IMR-90 (cell line): ENCODE measurements around the gene NARS2. TPM values are rescaled to one million over a fixed set of nuclear protein-coding genes. Genes with fewer than 3 reads are reported as not detected.

Experiments
- ATAC-seq: fragments of 200-7000 bp; cut with Tn5 transposase; 2 replicates; pipeline ENCODE4 v1.9.1; 2020; ENCODE audit warnings: low read depth, mild to moderate bottlenecking, moderate library complexity
- BruUV-seq: library from RNA; stranded (reverse); fragments of 400-500 nt; replicated peaks from 2 replicates; lab custom pipeline; 2021; lab: Mats Ljungman, UMichigan
- CTCF ChIA-PET: fragments of 300-600 bp; formaldehyde crosslinking; extraction: SDS; loops from one replicate; lab custom pipeline; 2021; ENCODE audit warnings: antibody characterized with exemption; lab: Yijun Ruan, JAX
- POLR2A ChIA-PET: fragments of 300-600 bp; sonication (Branson Sonifier 250); formaldehyde crosslinking; loops from one replicate; lab custom pipeline; 2022; ENCODE audit warnings: antibody characterized with exemption; ENCODE audit not compliant: unreplicated experiment; lab: Charles Lee
- DNase-seq: peaks from one replicate; pipeline ENCODE4 v3.0.0; 2013
- H2AFZ ChIP-seq: replicated peaks from 2 replicates; pipeline ENCODE3; 2013; ENCODE audit warnings: low read length, mild to moderate bottlenecking; ENCODE audit not compliant: poor library complexity
- H2AK5ac ChIP-seq: 2 replicates; pipeline ENCODE4 v1.6.1; 2013; ENCODE audit warnings: low read depth, low read length, inconsistent platforms
- H2AK9ac ChIP-seq: replicated peaks from 2 replicates; pipeline ENCODE3; 2013; ENCODE audit warnings: mild to moderate bottlenecking, low read depth, low read length, moderate library complexity; ENCODE audit not compliant: poor library complexity
- H2BK120ac ChIP-seq: 2 replicates; pipeline ENCODE4 v1.6.1; 2013; ENCODE audit warnings: low read depth, low read length, inconsistent platforms
- H2BK15ac ChIP-seq: 3 replicates; pipeline ENCODE4 v1.6.1; 2013; ENCODE audit warnings: low read depth, low read length, inconsistent platforms
- H2BK20ac ChIP-seq: 2 replicates; pipeline ENCODE4 v1.6.1; 2013; ENCODE audit warnings: low read depth, mild to moderate bottlenecking, inconsistent platforms, low read length, moderate library complexity
- H2BK5ac ChIP-seq: 2 replicates; pipeline ENCODE4 v1.6.1; 2013; ENCODE audit warnings: mild to moderate bottlenecking, low read depth, low read length, inconsistent platforms; ENCODE audit not compliant: poor library complexity, severe bottlenecking
- H3K14ac ChIP-seq: replicated peaks from 2 replicates; pipeline ENCODE4 v1.6.1; 2013; ENCODE audit warnings: low read depth, low read length, inconsistent platforms
- H3K18ac ChIP-seq: 2 replicates; pipeline ENCODE4 v1.6.1; 2013; ENCODE audit warnings: low read depth, low read length, control low read depth
- H3K23ac ChIP-seq: 2 replicates; pipeline ENCODE4 v1.6.1; 2013; ENCODE audit warnings: low read depth, low read length, inconsistent platforms
- H3K27ac ChIP-seq: 2 replicates; pipeline ENCODE4 v1.5.1; 2013; ENCODE audit warnings: mild to moderate bottlenecking, control low read depth, low read length; ENCODE audit not compliant: insufficient read depth
- H3K27me3 ChIP-seq: 2 replicates; pipeline ENCODE4 v1.6.1; 2013; ENCODE audit warnings: low read length; ENCODE audit not compliant: control insufficient read depth, insufficient read depth
- H3K36me3 ChIP-seq: 2 replicates; pipeline ENCODE4 v1.6.1; 2013; ENCODE audit warnings: low read length, mixed read lengths; ENCODE audit not compliant: control insufficient read depth, insufficient read depth
- H3K4ac ChIP-seq: 2 replicates; pipeline ENCODE4 v1.6.1; 2013; ENCODE audit warnings: low read depth, low read length, inconsistent platforms
- H3K4me1 ChIP-seq: 2 replicates; pipeline ENCODE4 v1.6.1; 2013; ENCODE audit warnings: low read length, mixed read lengths; ENCODE audit not compliant: control insufficient read depth, insufficient read depth
- H3K4me2 ChIP-seq: 2 replicates; pipeline ENCODE4 v1.6.1; 2013; ENCODE audit warnings: low read depth, mild to moderate bottlenecking, control low read depth, low read length, moderate library complexity
- H3K4me3 ChIP-seq: 2 replicates; pipeline ENCODE4 v1.5.1; 2013; ENCODE audit warnings: low read depth, mild to moderate bottlenecking, control low read depth, low read length, moderate library complexity; ENCODE audit not compliant: insufficient read depth
- H3K56ac ChIP-seq: 2 replicates; pipeline ENCODE4 v1.6.1; 2013; ENCODE audit warnings: low read length, inconsistent platforms; ENCODE audit not compliant: insufficient read depth; ENCODE audit errors: extremely low read depth
- H3K79me1 ChIP-seq, 2 experiments: 2 replicates each; pipeline ENCODE4 v1.6.1; 2013; ENCODE audit warnings: low read length in 2 of 2, inconsistent platforms in 1 of 2, low read depth in 1 of 2
- H3K9ac ChIP-seq: 2 replicates; pipeline ENCODE4 v1.6.1; 2013; ENCODE audit warnings: low read depth, low read length, control low read depth
- H3K9me1 ChIP-seq: 2 replicates; pipeline ENCODE4 v1.6.1; 2013; ENCODE audit warnings: low read length, inconsistent platforms; ENCODE audit not compliant: insufficient read depth
- H3K9me3 ChIP-seq: 2 replicates; pipeline ENCODE4 v1.6.1; 2013; ENCODE audit warnings: low read length; ENCODE audit not compliant: control insufficient read depth, insufficient read depth
- H4K20me1 ChIP-seq: 2 replicates; pipeline ENCODE4 v1.6.1; 2013; ENCODE audit warnings: low read length, inconsistent platforms; ENCODE audit not compliant: insufficient read depth
- H4K5ac ChIP-seq: 2 replicates; pipeline ENCODE4 v1.6.1; 2013; ENCODE audit warnings: mild to moderate bottlenecking, low read depth, low read length, control low read depth
- H4K8ac ChIP-seq, 2 experiments: 2 replicates each; pipeline ENCODE4 v1.6.1; 2013; ENCODE audit warnings: low read depth in 2 of 2, low read length in 2 of 2, control low read depth in 1 of 2, inconsistent platforms in 1 of 2
- H4K91ac ChIP-seq: 2 replicates; pipeline ENCODE4 v1.6.1; 2013; ENCODE audit warnings: low read depth, low read length, inconsistent platforms; ENCODE audit not compliant: insufficient read depth
- ELK1 ChIP-seq: fragments of 150-350 bp; IDR thresholded peaks from 2 replicates; pipeline ENCODE4 v1.6.1; 2016; ENCODE audit warnings: low read depth, mild to moderate bottlenecking, low read length, moderate library complexity, borderline replicate concordance
- MAFK ChIP-seq: IDR thresholded peaks from 2 replicates; pipeline ENCODE4 v1.6.1; 2012; ENCODE audit warnings: low read depth, low read length, improper control_type of control experiment
- MAZ ChIP-seq: IDR thresholded peaks from 2 replicates; pipeline ENCODE4 v1.6.1; 2012; ENCODE audit warnings: low read depth, mild to moderate bottlenecking, low read length, improper control_type of control experiment, moderate library complexity, borderline replicate concordance
- POLR2A ChIP-seq: IDR thresholded peaks from 2 replicates; pipeline ENCODE4 v1.6.1; 2012; ENCODE audit warnings: mild to moderate bottlenecking, low read depth, low read length
- RCOR1 ChIP-seq: IDR thresholded peaks from 2 replicates; pipeline ENCODE4 v1.6.1; 2012; ENCODE audit warnings: mild to moderate bottlenecking, low read length, improper control_type of control experiment; ENCODE audit not compliant: insufficient replicate concordance
- SMC3 ChIP-seq: fragments of 150-350 bp; IDR thresholded peaks from 2 replicates; pipeline ENCODE4 v1.6.1; 2016; ENCODE audit warnings: low read depth, mild to moderate bottlenecking, antibody characterized with exemption, low read length, moderate library complexity
- WGBS, 2 experiments: methylation state at CpG; one replicate each; pipeline versions ENCODE4 v1.1.5 to v1.1.7; 2013; ENCODE audit warnings: missing lambda C conversion rate in 2 of 2; ENCODE audit not compliant: insufficient read length in 1 of 2; ENCODE audit errors: extremely low coverage in 2 of 2; 5-methylcytosine and 5-hydroxymethylcytosine counted together
- dilution Hi-C: fragments of 300-500 bp; cut with HindIII; formaldehyde crosslinking; loops from one replicate; pipeline ENCODE4 v1.14.3; 2018; ENCODE audit warnings: low sequenced_read_pairs; ENCODE audit not compliant: unreplicated experiment
- in situ Hi-C: fragments of 300-500 bp; cut with MboI; formaldehyde crosslinking; loops from 3 replicates; pipeline ENCODE4 v1.14.3; 2019; ENCODE audit warnings: low sequenced_read_pairs, inconsistent platforms, mixed read lengths
- intact Hi-C: fragments of 100-400 bp; cut with micrococcal nuclease; formaldehyde crosslinking; loops from 2 replicates; pipeline ENCODE4 v1.10.0; 2022
- polyA plus RNA-seq, 3 experiments: library from polyadenylated mRNA; depleted of rRNA; stranded (reverse); fragments of >200 nt; gene quantifications; 2 replicates each; pipeline ENCODE4 v1.2.3, GENCODE V29; 2012; ENCODE audit warnings: low replicate concordance in 1 of 3
- total RNA-seq: library from RNA; depleted of rRNA; stranded (reverse); fragments of >200 nt; gene quantifications from 2 replicates; pipeline ENCODE4 v1.2.3, GENCODE V29; 2012

NARS2 gene
- total and polyA plus RNA-seq, 2 of the 4 experiments (the other 2 are of a cell fraction) = 8.0 to 15.8 TPM

DNA sequence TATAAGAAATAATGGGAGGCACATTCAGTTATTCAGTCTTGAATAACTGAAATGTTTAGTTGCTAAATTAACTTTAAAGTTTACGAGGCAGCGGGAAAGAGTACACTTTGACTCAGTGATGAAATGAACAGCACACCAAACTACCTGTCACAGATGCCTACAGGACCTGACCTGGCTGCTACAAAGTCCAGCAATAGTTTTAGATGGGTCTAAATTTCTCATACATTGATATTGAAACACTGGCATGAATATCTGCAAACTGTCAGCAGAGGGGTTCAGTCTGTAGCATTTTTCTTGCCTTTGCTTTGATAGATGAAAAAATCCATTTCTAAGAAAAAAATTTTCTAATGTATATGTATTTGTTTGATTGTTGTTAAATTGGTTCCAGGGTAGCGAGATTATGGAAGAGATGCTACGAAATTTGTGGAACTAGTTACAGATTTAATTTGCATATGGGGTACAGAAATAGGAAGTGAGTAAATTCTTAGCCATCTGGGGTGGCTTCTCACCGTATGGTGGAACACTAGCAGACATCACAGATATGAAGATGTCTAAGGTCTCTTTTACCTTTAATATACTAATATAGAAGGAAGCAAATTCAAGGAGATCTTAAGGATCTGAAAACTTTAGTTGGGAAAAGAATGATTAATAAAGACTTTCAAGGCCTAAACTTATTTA is 136.2 kb downstream of the NARS2 start:
- in situ Hi-C loops = no loop called here
- ATAC-seq (no peak), DNase-seq (no peak)
- H3K4me1 ChIP-seq = 0 out of 2 replicates have a peak, but pooled peaks cover 2% of the 10 kb centered on the region
- no peak overlapping the region for H3K4me3 ChIP-seq
- no peak overlapping the region for H4K91ac ChIP-seq
- dilution Hi-C loops = no loop called here
- intact Hi-C loops = no loop called here
- no peak overlapping the region for H3K14ac ChIP-seq
- no peak for TF ChIP-seq RCOR1
- no peak for TF ChIP-seq SMC3
- TF ChIP-seq ELK1 = no peak
- no peak for TF ChIP-seq POLR2A
- no peak for TF ChIP-seq MAFK
- TF ChIP-seq MAZ = no peak
- no peak overlapping the region for H3K9ac ChIP-seq
- H3K79me1 ChIP-seq = no peaks in the 10 kb centered on the region
- no peaks in the 10 kb centered on the region for H4K20me1 ChIP-seq
- H4K8ac ChIP-seq = no peak overlapping the region
- no peak overlapping the region for H2AFZ ChIP-seq
- no peak overlapping the region for H2AK9ac ChIP-seq
- no peak overlapping the region for H3K23ac ChIP-seq
- no peak overlapping the region for H2BK120ac ChIP-seq
- H3K9me1 ChIP-seq = no peaks in the 10 kb centered on the region
- no peak overlapping the region for H3K56ac ChIP-seq
- H3K4me2 ChIP-seq = no peak overlapping the region
- WGBS, 2 experiments = 100% methylated on average over 1 to 2 of the region's 5 CpGs
- no peak overlapping the region for H3K4ac ChIP-seq
- H3K36me3 ChIP-seq = peaks cover 5% of the 10 kb centered on the region
- no peak overlapping the region for H3K27ac ChIP-seq
- H2BK15ac ChIP-seq = no peak overlapping the region
- H2AK5ac ChIP-seq = no peak overlapping the region
- ChIA-PET POLR2A (no interaction called here), CTCF (no interaction called here)
- no peak overlapping the region for H2BK20ac ChIP-seq
- H3K18ac ChIP-seq = no peak overlapping the region
- no TSS peak for BruUV-seq
- no peak overlapping the region for H2BK5ac ChIP-seq
- no peaks in the 10 kb centered on the region for H3K9me3 ChIP-seq
- no peaks in the 10 kb centered on the region for H3K27me3 ChIP-seq
- H4K5ac ChIP-seq = no peak overlapping the region
